ENCODE measurements around the gene MCOLN2.

DNA sequence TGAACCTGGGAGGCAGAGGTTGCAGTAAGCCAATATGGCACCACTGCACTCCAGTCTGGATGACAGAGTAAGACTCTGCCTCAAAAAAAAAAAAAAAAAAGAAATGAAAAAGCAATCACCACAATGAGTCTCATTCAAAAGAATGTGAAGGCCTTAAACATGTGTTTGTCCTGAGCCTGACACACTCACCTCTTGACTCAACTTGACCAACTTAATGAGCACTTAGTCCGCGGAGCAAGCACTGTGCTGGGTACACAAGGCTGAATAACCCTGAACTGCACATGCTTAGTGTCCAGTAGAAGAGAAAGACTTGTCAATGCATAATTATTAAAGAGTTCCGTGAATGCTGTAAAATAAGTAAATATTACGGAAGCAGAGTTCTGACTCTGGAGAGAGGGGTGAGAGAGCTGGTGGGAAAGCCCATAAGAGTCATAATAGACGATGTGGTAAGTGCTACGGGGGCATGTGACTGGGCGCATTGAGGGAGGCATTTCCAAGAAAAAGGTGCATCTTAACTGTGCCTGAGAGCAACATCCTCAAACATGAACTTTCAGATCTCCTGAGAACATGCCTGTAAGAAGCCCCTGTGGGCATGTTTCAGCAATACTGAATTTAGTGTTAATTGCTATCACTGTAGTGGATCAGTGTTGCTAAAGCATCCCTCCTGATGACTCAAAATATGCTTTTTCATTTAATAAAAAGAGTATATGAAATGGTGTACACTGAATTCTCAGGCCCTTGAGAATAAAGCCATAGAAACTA lies 27.2 kb downstream of the MCOLN2 start:
- TF ChIP-seq POLR2AphosphoS5 (IDR thresholded peaks at IDR 0.05; ENCODE audit: low read depth, low read length) (no peak), ATF3 (IDR thresholded peaks at IDR 0.05) (no peak), RAD21 (IDR thresholded peaks at IDR 0.05; ENCODE audit: low read depth) (no peak), CTCF (IDR thresholded peaks at IDR 0.05 in 2 of 3, conservative IDR thresholded peaks at IDR 0.05 in 1 of 3; ENCODE audit: borderline replicate concordance in 1 of 3, insufficient read depth in 1 of 3, low read depth in 2 of 3, low read length in 2 of 3) (no peak), MAX (IDR thresholded peaks at IDR 0.05) (no peak), POLR2A (IDR thresholded peaks at IDR 0.05; ENCODE audit: borderline replicate concordance, extremely low read depth, insufficient read depth, insufficient read length) (no peak), EGR1 (IDR thresholded peaks at IDR 0.05; ENCODE audit: low read depth) (no peak), YY1 (IDR thresholded peaks at IDR 0.05; ENCODE audit: extremely low read depth, insufficient replicate concordance, low read depth, low read length) (no peak), SIN3A (IDR thresholded peaks at IDR 0.05; ENCODE audit: low read depth) (no peak), EZH2 (IDR thresholded peaks at IDR 0.05) (no peak), EZH2phosphoT487 (IDR thresholded peaks at IDR 0.05; ENCODE audit: borderline replicate concordance) (no peak), TCF7L2 (IDR thresholded peaks at IDR 0.05; ENCODE audit: borderline replicate concordance, extremely low read depth, insufficient read depth, insufficient read length) (no peak), ZNF274 (IDR thresholded peaks at IDR 0.05; ENCODE audit: low read depth, low read length) (no peak)
- TF ChIP-seq, protein P1, sequence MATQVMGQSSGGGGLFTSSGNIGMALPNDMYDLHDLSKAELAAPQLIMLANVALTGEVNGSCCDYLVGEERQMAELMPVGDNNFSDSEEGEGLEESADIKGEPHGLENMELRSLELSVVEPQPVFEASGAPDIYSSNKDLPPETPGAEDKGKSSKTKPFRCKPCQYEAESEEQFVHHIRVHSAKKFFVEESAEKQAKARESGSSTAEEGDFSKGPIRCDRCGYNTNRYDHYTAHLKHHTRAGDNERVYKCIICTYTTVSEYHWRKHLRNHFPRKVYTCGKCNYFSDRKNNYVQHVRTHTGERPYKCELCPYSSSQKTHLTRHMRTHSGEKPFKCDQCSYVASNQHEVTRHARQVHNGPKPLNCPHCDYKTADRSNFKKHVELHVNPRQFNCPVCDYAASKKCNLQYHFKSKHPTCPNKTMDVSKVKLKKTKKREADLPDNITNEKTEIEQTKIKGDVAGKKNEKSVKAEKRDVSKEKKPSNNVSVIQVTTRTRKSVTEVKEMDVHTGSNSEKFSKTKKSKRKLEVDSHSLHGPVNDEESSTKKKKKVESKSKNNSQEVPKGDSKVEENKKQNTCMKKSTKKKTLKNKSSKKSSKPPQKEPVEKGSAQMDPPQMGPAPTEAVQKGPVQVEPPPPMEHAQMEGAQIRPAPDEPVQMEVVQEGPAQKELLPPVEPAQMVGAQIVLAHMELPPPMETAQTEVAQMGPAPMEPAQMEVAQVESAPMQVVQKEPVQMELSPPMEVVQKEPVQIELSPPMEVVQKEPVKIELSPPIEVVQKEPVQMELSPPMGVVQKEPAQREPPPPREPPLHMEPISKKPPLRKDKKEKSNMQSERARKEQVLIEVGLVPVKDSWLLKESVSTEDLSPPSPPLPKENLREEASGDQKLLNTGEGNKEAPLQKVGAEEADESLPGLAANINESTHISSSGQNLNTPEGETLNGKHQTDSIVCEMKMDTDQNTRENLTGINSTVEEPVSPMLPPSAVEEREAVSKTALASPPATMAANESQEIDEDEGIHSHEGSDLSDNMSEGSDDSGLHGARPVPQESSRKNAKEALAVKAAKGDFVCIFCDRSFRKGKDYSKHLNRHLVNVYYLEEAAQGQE (IDR thresholded peaks at IDR 0.05; ENCODE audit: low read depth): no peak
